22Rv1 (cell line): Measurements from ENCODE around the gene STK40.

ENCODE experiments used
- ZFX ChIP-seq: fragments of 450-650 bp; IDR thresholded peaks from 2 replicates; pipeline ENCODE4 v1.6.1; 2017; ENCODE audit warnings: antibody characterized with exemption, borderline replicate concordance
- TF ChIP-seq, protein P1 (sequence below): fragments of 450-650 bp; IDR thresholded peaks from 2 replicates; pipeline ENCODE4 v1.5.1; 2017; ENCODE audit warnings: mild to moderate bottlenecking

GRCh38 chr1:36322786-36323635 lies 62.7 kb downstream of the STK40 start:
- TF ChIP-seq, protein P1, sequence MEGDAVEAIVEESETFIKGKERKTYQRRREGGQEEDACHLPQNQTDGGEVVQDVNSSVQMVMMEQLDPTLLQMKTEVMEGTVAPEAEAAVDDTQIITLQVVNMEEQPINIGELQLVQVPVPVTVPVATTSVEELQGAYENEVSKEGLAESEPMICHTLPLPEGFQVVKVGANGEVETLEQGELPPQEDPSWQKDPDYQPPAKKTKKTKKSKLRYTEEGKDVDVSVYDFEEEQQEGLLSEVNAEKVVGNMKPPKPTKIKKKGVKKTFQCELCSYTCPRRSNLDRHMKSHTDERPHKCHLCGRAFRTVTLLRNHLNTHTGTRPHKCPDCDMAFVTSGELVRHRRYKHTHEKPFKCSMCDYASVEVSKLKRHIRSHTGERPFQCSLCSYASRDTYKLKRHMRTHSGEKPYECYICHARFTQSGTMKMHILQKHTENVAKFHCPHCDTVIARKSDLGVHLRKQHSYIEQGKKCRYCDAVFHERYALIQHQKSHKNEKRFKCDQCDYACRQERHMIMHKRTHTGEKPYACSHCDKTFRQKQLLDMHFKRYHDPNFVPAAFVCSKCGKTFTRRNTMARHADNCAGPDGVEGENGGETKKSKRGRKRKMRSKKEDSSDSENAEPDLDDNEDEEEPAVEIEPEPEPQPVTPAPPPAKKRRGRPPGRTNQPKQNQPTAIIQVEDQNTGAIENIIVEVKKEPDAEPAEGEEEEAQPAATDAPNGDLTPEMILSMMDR, result no peak
- no peak for TF ChIP-seq ZFX
